ENCODE results near the gene DAZAP1.

The DAZAP1 gene

GRCh38 chr19:1361601-1362386 lies 45.6 kb upstream of the DAZAP1 start:
- Histone ChIP-seq H3K27me3 (ENCODE audit: insufficient read depth, low read length, poor library complexity, severe bottlenecking) (no peaks in the 10 kb centered on the region), H3K9ac (ENCODE audit: low read depth, low read length, poor library complexity, severe bottlenecking) (peak overlapping the region; percentile 75), H4K20me1 (ENCODE audit: insufficient read depth, low read length, poor library complexity, severe bottlenecking) (no peaks in the 10 kb centered on the region), H3K9me3 (ENCODE audit: insufficient read depth, low read depth, low read length) (no peaks in the 10 kb centered on the region), H3K79me2 (ENCODE audit: insufficient read depth, low read length) (peaks cover 51% of the 10 kb centered on the region; the same call in 1 of the 2 replicates), H3K4me2 (ENCODE audit: low read depth, low read length, poor library complexity, severe bottlenecking) (peak overlapping the region; percentile 91), H3F3A (ENCODE audit: low read depth) (peaks cover 5% of the 10 kb centered on the region), H3K4me3 (ENCODE audit: low read length, poor library complexity, severe bottlenecking) (no peak overlapping the region), H2AFZ (ENCODE audit: low read length) (no peak overlapping the region), H3K36me3 (ENCODE audit: insufficient read depth, low read length) (no peaks in the 10 kb centered on the region; the same call in 1 of the 2 replicates), H3K9me2 (replicated peaks; ENCODE audit: low read depth, low read length) (no peaks in the 10 kb centered on the region), H3K4me1 (ENCODE audit: insufficient read depth, low read length, poor library complexity, severe bottlenecking) (peaks cover 39% of the 10 kb centered on the region)
- TF ChIP-seq CTCF (conservative IDR thresholded peaks at IDR 0.05; ENCODE audit: low read length) (no peak), EZH2phosphoT487 (IDR thresholded peaks at IDR 0.05; ENCODE audit: borderline replicate concordance) (no peak)

GRCh38 chr19:1362387-1363257 lies 44.8 kb upstream of the DAZAP1 start:
- Histone ChIP-seq H3K4me2 (ENCODE audit: low read depth, low read length, poor library complexity, severe bottlenecking) (peak overlapping the region; percentile 91), H3K9me3 (ENCODE audit: insufficient read depth, low read depth, low read length) (no peaks in the 10 kb centered on the region), H3K27me3 (ENCODE audit: insufficient read depth, low read length, poor library complexity, severe bottlenecking) (no peaks in the 10 kb centered on the region), H2AFZ (ENCODE audit: low read length) (no peak overlapping the region), H3K79me2 (ENCODE audit: insufficient read depth, low read length) (peaks cover 43% of the 10 kb centered on the region; the same call in 1 of the 2 replicates), H3K4me1 (ENCODE audit: insufficient read depth, low read length, poor library complexity, severe bottlenecking) (peaks cover 39% of the 10 kb centered on the region), H3K9ac (ENCODE audit: low read depth, low read length, poor library complexity, severe bottlenecking) (peak overlapping the region; percentile 75), H3F3A (ENCODE audit: low read depth) (peaks cover 5% of the 10 kb centered on the region), H3K4me3 (ENCODE audit: low read length, poor library complexity, severe bottlenecking) (peak overlapping the region; percentile 76), H4K20me1 (ENCODE audit: insufficient read depth, low read length, poor library complexity, severe bottlenecking) (no peaks in the 10 kb centered on the region), H3K9me2 (replicated peaks; ENCODE audit: low read depth, low read length) (no peaks in the 10 kb centered on the region), H3K36me3 (ENCODE audit: insufficient read depth, low read length) (no peaks in the 10 kb centered on the region; the same call in 1 of the 2 replicates)
- TF ChIP-seq EZH2phosphoT487 (IDR thresholded peaks at IDR 0.05; ENCODE audit: borderline replicate concordance): no peak
- no peak for TF ChIP-seq CTCF (conservative IDR thresholded peaks at IDR 0.05; ENCODE audit: low read length)

DNA sequence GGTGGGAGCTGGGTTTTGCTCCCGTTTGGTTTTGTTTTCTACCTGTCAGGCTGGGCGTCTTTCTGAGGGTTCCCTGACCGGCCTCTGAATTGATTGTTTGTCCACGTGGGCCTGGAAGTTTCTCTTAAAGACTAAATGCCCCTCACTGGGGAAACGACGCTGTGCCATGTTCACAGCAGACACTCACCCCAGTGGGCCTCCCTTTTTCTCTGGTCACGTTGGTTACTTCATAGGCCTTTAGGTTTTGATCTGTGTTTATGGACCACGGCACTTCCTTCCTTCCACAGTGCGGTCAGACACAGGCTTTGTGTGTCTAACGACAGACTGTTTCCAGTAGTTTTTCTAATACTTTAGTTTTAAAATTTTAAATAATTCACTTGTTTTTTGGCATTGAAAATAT lies 43.8 kb upstream of the DAZAP1 start:
- H3K36me3 ChIP-seq (ENCODE audit: insufficient read depth, low read length): no peaks in the 10 kb centered on the region; the same call in 1 of the 2 replicates
- peak overlapping the region; percentile 75 for H3K9ac ChIP-seq (ENCODE audit: low read depth, low read length, poor library complexity, severe bottlenecking)
- peak overlapping the region; percentile 76 for H3K4me3 ChIP-seq (ENCODE audit: low read length, poor library complexity, severe bottlenecking)
- TF ChIP-seq EZH2phosphoT487 (IDR thresholded peaks at IDR 0.05; ENCODE audit: borderline replicate concordance) (no peak), CTCF (conservative IDR thresholded peaks at IDR 0.05; ENCODE audit: low read length) (no peak)
- H3K9me3 ChIP-seq (ENCODE audit: insufficient read depth, low read depth, low read length): no peaks in the 10 kb centered on the region
- peaks cover 39% of the 10 kb centered on the region for H3K4me1 ChIP-seq (ENCODE audit: insufficient read depth, low read length, poor library complexity, severe bottlenecking)
- H3K27me3 ChIP-seq (ENCODE audit: insufficient read depth, low read length, poor library complexity, severe bottlenecking): no peaks in the 10 kb centered on the region
- H3K9me2 ChIP-seq (replicated peaks; ENCODE audit: low read depth, low read length): no peaks in the 10 kb centered on the region
- peak overlapping the region; percentile 64; the same call in 1 of the 2 replicates for H2AFZ ChIP-seq (ENCODE audit: low read length)
- peaks cover 5% of the 10 kb centered on the region for H3F3A ChIP-seq (ENCODE audit: low read depth)
- H4K20me1 ChIP-seq (ENCODE audit: insufficient read depth, low read length, poor library complexity, severe bottlenecking): no peaks in the 10 kb centered on the region
- peak overlapping the region; percentile 91 for H3K4me2 ChIP-seq (ENCODE audit: low read depth, low read length, poor library complexity, severe bottlenecking)
- H3K79me2 ChIP-seq (ENCODE audit: insufficient read depth, low read length): peaks cover 42% of the 10 kb centered on the region; the same call in 1 of the 2 replicates

Measured in Loucy (cell line).